Neutrophil (primary cell): ENCODE data around the gene PKHD1.

Experiments
- H3K27ac ChIP-seq: fragments of 200-600 bp; sonication (generic); 2 replicates; pipeline ENCODE4 v1.5.1; 2016; ENCODE audit warnings: mild to moderate bottlenecking, moderate library complexity
- H3K27me3 ChIP-seq: fragments of 200-600 bp; sonication (generic); 2 replicates; pipeline ENCODE4 v1.6.0; 2016; ENCODE audit warnings: mild to moderate bottlenecking
- H3K36me3 ChIP-seq: fragments of 200-600 bp; sonication (generic); 2 replicates; pipeline ENCODE4 v1.5.1; 2017
- H3K4me1 ChIP-seq, 2 experiments: fragments of 200-600 bp in 1 of 2; sonication (generic) in 1 of 2; 1 replicate in 1 of 2; 2 replicates in 1 of 2; pipeline versions ENCODE4 v1.5.1 to v1.6.1; 2013 to 2016; ENCODE audit warnings: low read depth in 1 of 2, low read length in 1 of 2, mild to moderate bottlenecking in 1 of 2, moderate library complexity in 1 of 2; ENCODE audit not compliant: control insufficient read depth in 1 of 2, insufficient read depth in 1 of 2
- H3K4me3 ChIP-seq, 2 experiments: fragments of 200-600 bp in 1 of 2; sonication (generic) in 1 of 2; 1 replicate in 1 of 2; 2 replicates in 1 of 2; pipeline ENCODE4 v1.5.1; 2013 to 2016; ENCODE audit warnings: low read depth in 1 of 2, low read length in 1 of 2, mild to moderate bottlenecking in 1 of 2, moderate library complexity in 1 of 2
- H3K9me3 ChIP-seq: fragments of 200-600 bp; sonication (generic); 2 replicates; pipeline ENCODE4 v1.5.1; 2016
- CTCF ChIP-seq: fragments of 200-600 bp; sonication (generic); IDR thresholded peaks from 2 replicates; pipeline ENCODE4 v1.5.1; 2016; ENCODE audit warnings: antibody characterized with exemption

PKHD1 gene

GRCh38 chr6:51740658-51741057 lies 346.8 kb downstream of the PKHD1 start:
- Histone ChIP-seq H3K4me3 (no peak overlapping the region), H3K27ac (no peak overlapping the region), H3K4me1 (no peaks in the 10 kb centered on the region), H3K36me3 (no peaks in the 10 kb centered on the region), H3K27me3 (no peaks in the 10 kb centered on the region), H3K9me3 (no peaks in the 10 kb centered on the region)
- no peak for TF ChIP-seq CTCF

GRCh38 chr6:51738614-51739013 lies 348.8 kb downstream of the PKHD1 start:
- Histone ChIP-seq H3K36me3 (no peaks in the 10 kb centered on the region), H3K9me3 (no peaks in the 10 kb centered on the region), H3K27ac (no peak overlapping the region), H3K27me3 (no peaks in the 10 kb centered on the region), H3K4me1 (no peaks in the 10 kb centered on the region), H3K4me3 (no peak overlapping the region)
- TF ChIP-seq CTCF: no peak

GRCh38 chr6:51737580-51738360 lies 349.6 kb downstream of the PKHD1 start:
- no peaks in the 10 kb centered on the region for H3K27me3 ChIP-seq
- H3K4me1 ChIP-seq: no peaks in the 10 kb centered on the region
- TF ChIP-seq CTCF: no peak
- H3K27ac ChIP-seq: no peak overlapping the region
- no peaks in the 10 kb centered on the region for H3K9me3 ChIP-seq
- no peak overlapping the region for H3K4me3 ChIP-seq
- no peaks in the 10 kb centered on the region for H3K36me3 ChIP-seq

GRCh38 chr6:51725155-51725554 lies 362.3 kb downstream of the PKHD1 start:
- no peak for TF ChIP-seq CTCF

GRCh38 chr6:51720327-51720726 lies 367.1 kb downstream of the PKHD1 start:
- H3K4me1 ChIP-seq: no peaks in the 10 kb centered on the region
- H3K4me3 ChIP-seq: no peak overlapping the region
- H3K27me3 ChIP-seq: no peaks in the 10 kb centered on the region
- TF ChIP-seq CTCF: no peak
- H3K36me3 ChIP-seq: no peaks in the 10 kb centered on the region
- H3K9me3 ChIP-seq: no peaks in the 10 kb centered on the region
- no peak overlapping the region for H3K27ac ChIP-seq

More at GRCh38 chr6:51725155-51725554, 362.3 kb downstream of the PKHD1 start:
- Histone ChIP-seq H3K36me3 (no peaks in the 10 kb centered on the region), H3K4me3 (no peak overlapping the region), H3K27me3 (no peaks in the 10 kb centered on the region), H3K27ac (no peak overlapping the region), H3K4me1 (no peaks in the 10 kb centered on the region), H3K9me3 (no peaks in the 10 kb centered on the region)
